ENCODE results near the gene RMI1.

RMI1 gene

GRCh38 chr9:83987402-83987791 lies 6.8 kb downstream of the RMI1 start:
- H3K4me3 ChIP-seq (ENCODE audit: low read depth, low read length): no peak overlapping the region
- TF ChIP-seq POLR2A (IDR thresholded peaks at IDR 0.05; ENCODE audit: extremely low read depth, insufficient read length): no peak
- TF ChIP-seq, protein P1, sequence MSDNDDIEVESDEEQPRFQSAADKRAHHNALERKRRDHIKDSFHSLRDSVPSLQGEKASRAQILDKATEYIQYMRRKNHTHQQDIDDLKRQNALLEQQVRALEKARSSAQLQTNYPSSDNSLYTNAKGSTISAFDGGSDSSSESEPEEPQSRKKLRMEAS (IDR thresholded peaks at IDR 0.05; ENCODE audit: low read depth, low read length): no peak
- no peak for TF ChIP-seq MYC (IDR thresholded peaks at IDR 0.05; ENCODE audit: low read depth, low read length)
- TF ChIP-seq, protein P2, sequence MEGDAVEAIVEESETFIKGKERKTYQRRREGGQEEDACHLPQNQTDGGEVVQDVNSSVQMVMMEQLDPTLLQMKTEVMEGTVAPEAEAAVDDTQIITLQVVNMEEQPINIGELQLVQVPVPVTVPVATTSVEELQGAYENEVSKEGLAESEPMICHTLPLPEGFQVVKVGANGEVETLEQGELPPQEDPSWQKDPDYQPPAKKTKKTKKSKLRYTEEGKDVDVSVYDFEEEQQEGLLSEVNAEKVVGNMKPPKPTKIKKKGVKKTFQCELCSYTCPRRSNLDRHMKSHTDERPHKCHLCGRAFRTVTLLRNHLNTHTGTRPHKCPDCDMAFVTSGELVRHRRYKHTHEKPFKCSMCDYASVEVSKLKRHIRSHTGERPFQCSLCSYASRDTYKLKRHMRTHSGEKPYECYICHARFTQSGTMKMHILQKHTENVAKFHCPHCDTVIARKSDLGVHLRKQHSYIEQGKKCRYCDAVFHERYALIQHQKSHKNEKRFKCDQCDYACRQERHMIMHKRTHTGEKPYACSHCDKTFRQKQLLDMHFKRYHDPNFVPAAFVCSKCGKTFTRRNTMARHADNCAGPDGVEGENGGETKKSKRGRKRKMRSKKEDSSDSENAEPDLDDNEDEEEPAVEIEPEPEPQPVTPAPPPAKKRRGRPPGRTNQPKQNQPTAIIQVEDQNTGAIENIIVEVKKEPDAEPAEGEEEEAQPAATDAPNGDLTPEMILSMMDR (IDR thresholded peaks at IDR 0.05; ENCODE audit: low read depth, low read length): no peak

GRCh38 chr9:83988411-83988810 lies 7.8 kb downstream of the RMI1 start:
- no peak overlapping the region for H3K4me3 ChIP-seq (ENCODE audit: low read depth, low read length)
- TF ChIP-seq POLR2A (IDR thresholded peaks at IDR 0.05; ENCODE audit: extremely low read depth, insufficient read length) (no peak), MYC (IDR thresholded peaks at IDR 0.05; ENCODE audit: low read depth, low read length) (no peak)
- TF ChIP-seq, protein P2 (IDR thresholded peaks at IDR 0.05; ENCODE audit: low read depth, low read length): no peak
- DNase-seq (ENCODE audit: low read depth): no peak

More at GRCh38 chr9:83987402-83987791, 6.8 kb downstream of the RMI1 start:
- DNase-seq (ENCODE audit: low read depth): no peak

DNA sequence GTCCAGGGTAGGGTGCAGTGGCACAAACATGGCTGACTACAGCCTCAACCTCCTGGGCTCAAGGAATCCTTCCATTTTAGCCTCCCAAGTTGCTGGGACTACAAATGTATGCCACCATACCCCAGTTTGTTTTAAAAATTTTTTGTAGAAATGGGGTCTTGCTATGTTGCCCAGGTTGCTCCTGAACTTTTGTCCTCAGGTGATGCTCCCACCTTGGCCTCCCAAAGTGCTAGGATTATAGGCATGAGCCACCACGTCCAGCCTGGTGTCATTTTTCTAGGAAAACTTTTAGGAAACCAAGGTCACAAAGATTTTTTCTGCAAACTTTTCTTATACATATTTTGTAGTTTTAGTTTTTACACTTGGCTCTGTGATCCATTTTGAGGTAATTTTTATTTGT lies 10.8 kb downstream of the RMI1 start:
- TF ChIP-seq, protein P1 (IDR thresholded peaks at IDR 0.05; ENCODE audit: low read depth, low read length): no peak
- TF ChIP-seq, protein P2 (IDR thresholded peaks at IDR 0.05; ENCODE audit: low read depth, low read length): no peak
- no peak for TF ChIP-seq POLR2A (IDR thresholded peaks at IDR 0.05; ENCODE audit: extremely low read depth, insufficient read length)
- no peak for TF ChIP-seq MYC (IDR thresholded peaks at IDR 0.05; ENCODE audit: low read depth, low read length)
- H3K4me3 ChIP-seq (ENCODE audit: low read depth, low read length): no peak overlapping the region
- DNase-seq (ENCODE audit: low read depth): no peak

GRCh38 chr9:83992407-83992806 lies 11.8 kb downstream of the RMI1 start:
- no peak for TF ChIP-seq MYC (IDR thresholded peaks at IDR 0.05; ENCODE audit: low read depth, low read length)
- TF ChIP-seq, protein P1 (IDR thresholded peaks at IDR 0.05; ENCODE audit: low read depth, low read length): no peak
- TF ChIP-seq POLR2A (IDR thresholded peaks at IDR 0.05; ENCODE audit: extremely low read depth, insufficient read length): no peak
- TF ChIP-seq, protein P2 (IDR thresholded peaks at IDR 0.05; ENCODE audit: low read depth, low read length): no peak
- H3K4me3 ChIP-seq (ENCODE audit: low read depth, low read length): no peak overlapping the region
- DNase-seq (ENCODE audit: low read depth): no peak

- no peak overlapping the region for H3K4me3 ChIP-seq (ENCODE audit: low read depth, low read length)
- TF ChIP-seq MYC (IDR thresholded peaks at IDR 0.05; ENCODE audit: low read depth, low read length): no peak
- no peak for TF ChIP-seq POLR2A (IDR thresholded peaks at IDR 0.05; ENCODE audit: extremely low read depth, insufficient read length)
- TF ChIP-seq, protein P2 (IDR thresholded peaks at IDR 0.05; ENCODE audit: low read depth, low read length): no peak
- TF ChIP-seq, protein P1 (IDR thresholded peaks at IDR 0.05; ENCODE audit: low read depth, low read length): no peak
- DNase-seq (ENCODE audit: low read depth): no peak
Observed at GRCh38 chr9:83992901-83993300, 12.3 kb downstream of the RMI1 start.

DNA sequence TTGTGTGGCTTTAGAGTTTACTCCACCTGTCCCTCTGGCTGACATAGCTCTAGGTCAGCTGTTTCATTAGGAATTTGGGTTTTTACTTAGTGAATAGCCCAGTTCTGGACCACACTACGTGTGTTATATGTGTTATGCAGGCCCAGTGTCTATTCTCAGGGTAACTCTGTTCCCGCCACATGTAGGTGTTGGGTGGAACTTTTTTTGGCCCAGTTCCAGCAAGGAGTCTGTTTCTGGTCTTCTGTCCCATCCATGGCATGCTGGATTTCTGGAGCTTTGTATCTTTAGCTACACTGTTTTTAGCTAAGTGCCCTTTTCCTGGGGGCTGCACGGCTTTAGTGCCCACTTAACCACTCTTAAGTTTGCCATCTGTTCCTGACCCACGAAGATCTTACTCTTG lies 15.5 kb downstream of the RMI1 start:
- no peak overlapping the region for H3K4me3 ChIP-seq (ENCODE audit: low read depth, low read length)
- TF ChIP-seq POLR2A (IDR thresholded peaks at IDR 0.05; ENCODE audit: extremely low read depth, insufficient read length) (no peak), MYC (IDR thresholded peaks at IDR 0.05; ENCODE audit: low read depth, low read length) (no peak)
- TF ChIP-seq, protein P2 (IDR thresholded peaks at IDR 0.05; ENCODE audit: low read depth, low read length): no peak
- TF ChIP-seq, protein P1 (IDR thresholded peaks at IDR 0.05; ENCODE audit: low read depth, low read length): no peak
- DNase-seq (ENCODE audit: low read depth): no peak

All from NB4 (cell line).